IPS-15b (cell line): ENCODE data around the gene SUSD1.
"Not testable (repeated sequence)": the region's sequence is repeated elsewhere in the genome, so short reads cannot be mapped to it uniquely, and the experiment has no call there.

Source experiments
- H3K27me3 ChIP-seq: one replicate; pipeline ENCODE4 v1.6.1; 2013; ENCODE audit warnings: low read length; ENCODE audit not compliant: control insufficient read depth, insufficient read depth
- H3K36me3 ChIP-seq: one replicate; pipeline ENCODE4 v1.6.1; 2013; ENCODE audit warnings: low read length; ENCODE audit not compliant: control insufficient read depth, insufficient read depth
- H3K4me1 ChIP-seq: one replicate; pipeline ENCODE4 v1.6.1; 2013; ENCODE audit warnings: mild to moderate bottlenecking, low read length; ENCODE audit not compliant: control insufficient read depth, insufficient read depth
- H3K4me3 ChIP-seq: one replicate; pipeline ENCODE4 v1.5.1; 2013; ENCODE audit warnings: low read depth, low read length
- H3K9ac ChIP-seq: one replicate; pipeline ENCODE4 v1.6.1; 2013; ENCODE audit warnings: low read depth, mild to moderate bottlenecking, low read length
- H3K9me3 ChIP-seq: one replicate; pipeline ENCODE4 v1.6.1; 2013; ENCODE audit warnings: mild to moderate bottlenecking, low read length; ENCODE audit not compliant: control insufficient read depth, insufficient read depth

The SUSD1 gene

DNA sequence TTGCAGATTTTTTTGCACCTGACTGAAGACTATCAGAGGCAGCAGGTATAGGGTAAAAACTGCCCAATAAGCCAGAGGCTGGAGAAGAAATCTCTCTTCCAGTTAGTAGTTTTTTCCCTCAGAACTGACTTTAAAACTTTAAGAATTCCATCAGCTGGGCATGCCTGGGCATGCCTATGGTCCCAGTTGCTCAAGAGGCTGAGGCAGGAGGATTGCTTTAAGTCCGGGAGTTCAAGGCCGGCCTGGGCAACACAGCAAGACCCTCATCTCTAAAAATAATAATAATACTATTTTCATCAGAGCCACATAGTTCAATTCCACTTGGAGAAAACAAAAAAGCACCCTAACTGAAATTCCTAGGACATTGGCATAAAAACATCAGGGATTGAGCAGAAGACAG, 30.3 kb downstream of the SUSD1 start:
- no peaks in the 10 kb centered on the region for H3K27me3 ChIP-seq
- no peaks in the 10 kb centered on the region for H3K4me1 ChIP-seq
- H3K36me3 ChIP-seq, result no peaks in the 10 kb centered on the region
- H3K9me3 ChIP-seq, result no peaks in the 10 kb centered on the region
- no peak overlapping the region for H3K4me3 ChIP-seq
- no peak overlapping the region for H3K9ac ChIP-seq

DNA sequence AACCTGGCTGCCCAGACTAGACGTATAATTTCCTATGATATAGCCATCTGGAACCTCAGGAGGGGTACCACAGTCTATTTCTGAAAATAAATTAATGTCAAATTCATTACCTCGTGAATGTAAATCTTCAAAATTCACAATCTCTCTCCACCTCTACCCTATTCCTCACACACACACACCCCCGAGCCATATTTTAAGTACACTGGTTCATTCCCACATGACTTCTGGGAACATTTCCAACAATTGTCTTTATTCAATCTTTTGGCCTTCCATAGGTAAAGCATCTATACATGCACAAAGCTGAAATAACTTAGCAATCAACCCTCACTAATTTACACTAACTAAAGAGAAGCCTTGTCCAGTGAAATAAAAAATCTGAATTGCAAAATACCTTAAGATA, 32.7 kb downstream of the SUSD1 start:
- no peak overlapping the region for H3K9ac ChIP-seq
- no peaks in the 10 kb centered on the region for H3K27me3 ChIP-seq
- H3K4me3 ChIP-seq, result no peak overlapping the region
- H3K9me3 ChIP-seq, result no peaks in the 10 kb centered on the region
- no peaks in the 10 kb centered on the region for H3K36me3 ChIP-seq
- no peaks in the 10 kb centered on the region for H3K4me1 ChIP-seq

DNA sequence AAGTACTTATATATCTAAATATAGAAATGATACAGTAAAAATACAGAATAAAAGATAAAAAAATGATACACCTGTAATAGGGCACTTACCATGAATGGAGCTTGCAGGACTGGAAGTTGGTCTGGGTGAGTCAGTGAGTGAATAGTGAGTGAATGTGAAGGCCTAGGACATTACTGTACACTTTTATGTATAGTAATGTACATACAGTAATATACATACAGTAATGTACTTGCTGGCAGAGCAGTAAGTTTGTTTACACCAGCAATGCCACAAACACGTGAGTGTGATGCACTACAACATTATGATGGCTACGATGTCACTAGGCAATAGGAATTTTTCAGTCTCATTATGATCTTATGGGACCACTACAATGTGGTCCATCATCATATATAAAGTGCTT, 34.2 kb downstream of the SUSD1 start:
- no peaks in the 10 kb centered on the region for H3K36me3 ChIP-seq
- no peaks in the 10 kb centered on the region for H3K9me3 ChIP-seq
- H3K9ac ChIP-seq, result no peak overlapping the region

DNA sequence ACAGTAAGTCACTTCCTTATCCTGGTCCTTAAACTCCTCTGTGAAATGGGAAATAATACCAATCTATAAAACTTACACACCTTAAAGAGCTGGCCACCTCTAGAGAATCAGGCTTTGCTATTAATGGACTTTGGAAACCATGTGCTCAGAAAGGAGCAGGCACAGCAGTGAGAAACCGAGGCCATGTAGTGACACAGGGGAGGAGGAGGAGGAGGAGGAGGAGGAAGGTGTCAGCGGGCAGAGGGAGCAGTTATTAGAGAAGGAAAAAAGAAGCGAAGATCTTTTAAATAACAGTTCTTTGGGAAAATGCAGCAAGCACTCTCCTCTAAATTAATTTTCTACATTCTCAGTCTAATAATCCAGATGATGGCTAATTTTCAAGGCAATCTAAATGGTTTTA, 38.0 kb downstream of the SUSD1 start:
- no peak overlapping the region for H3K4me3 ChIP-seq
- no peak overlapping the region for H3K9ac ChIP-seq
- no peaks in the 10 kb centered on the region for H3K9me3 ChIP-seq
- H3K4me1 ChIP-seq, result no peaks in the 10 kb centered on the region
- no peaks in the 10 kb centered on the region for H3K36me3 ChIP-seq
- H3K27me3 ChIP-seq, result no peaks in the 10 kb centered on the region

More for the DNA sequence above, 34.2 kb downstream of the SUSD1 start:
- Histone ChIP-seq H3K4me3 (no peak overlapping the region), H3K4me1 (no peaks in the 10 kb centered on the region), H3K27me3 (no peaks in the 10 kb centered on the region)

DNA sequence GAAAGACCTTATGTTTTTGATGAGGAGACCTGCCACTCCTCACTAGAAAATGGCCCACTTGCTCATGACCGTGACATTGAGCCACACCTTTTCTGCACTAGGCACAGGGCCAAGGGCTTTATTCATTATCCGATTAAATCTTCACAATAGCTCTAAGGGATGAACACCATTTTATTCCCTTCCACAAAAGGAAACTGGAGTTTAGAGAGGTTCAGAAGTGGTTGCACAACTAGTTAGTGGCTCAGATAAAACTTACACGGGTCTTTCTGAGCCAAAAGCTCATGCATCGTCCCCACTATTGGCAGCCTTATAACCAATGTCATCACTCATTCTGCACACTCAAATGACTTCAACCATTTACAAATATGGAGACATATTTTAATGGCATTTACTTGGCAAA, 39.4 kb downstream of the SUSD1 start:
- H3K9ac ChIP-seq, result no peak overlapping the region
- no peak overlapping the region for H3K4me3 ChIP-seq
- H3K9me3 ChIP-seq, result no peaks in the 10 kb centered on the region
- no peaks in the 10 kb centered on the region for H3K36me3 ChIP-seq
- H3K27me3 ChIP-seq, result no peaks in the 10 kb centered on the region
- H3K4me1 ChIP-seq, result peaks cover 3% of the 10 kb centered on the region

DNA sequence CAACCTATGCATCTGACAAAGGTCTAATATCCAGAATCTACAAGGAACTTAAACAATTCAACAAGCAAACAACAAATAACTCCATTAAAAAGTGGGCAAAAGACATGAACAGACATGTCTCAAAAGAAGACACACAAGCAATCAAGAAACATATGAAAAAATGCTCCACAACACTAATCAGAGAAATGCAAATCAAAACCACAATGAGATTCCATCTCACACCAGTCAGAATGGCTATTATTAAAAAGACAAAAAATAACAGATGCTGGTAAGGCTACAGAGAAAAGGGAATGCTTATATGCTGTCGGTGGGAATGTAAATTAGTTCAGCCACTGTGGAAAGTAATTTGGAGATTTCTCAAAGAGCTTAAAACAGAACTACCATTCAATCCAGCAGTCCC, 41.3 kb downstream of the SUSD1 start:
- H3K9me3 ChIP-seq, H3K9ac ChIP-seq, H3K4me3 ChIP-seq, H3K4me1 ChIP-seq, H3K36me3 ChIP-seq, H3K27me3 ChIP-seq: not testable (repeated sequence)

DNA sequence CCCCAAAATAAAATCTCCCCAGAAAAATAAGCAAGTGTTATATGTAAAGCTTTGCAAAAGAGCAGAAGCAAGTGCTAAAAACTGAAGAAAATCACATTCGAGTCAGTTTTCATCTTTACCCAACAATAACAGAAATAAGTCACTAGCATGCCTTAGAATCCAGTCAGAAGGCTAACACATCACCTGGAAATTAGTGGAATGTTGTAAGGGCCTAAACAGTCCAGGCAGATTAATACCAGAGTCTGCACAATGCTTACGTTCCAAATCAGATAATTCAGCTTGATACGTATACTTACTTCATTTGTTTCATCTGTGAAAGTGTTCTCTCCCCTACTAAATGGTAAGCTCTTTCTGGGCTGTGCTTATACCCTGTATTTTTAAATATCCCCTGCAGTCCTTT, 42.7 kb downstream of the SUSD1 start:
- Histone ChIP-seq H3K9ac (no peak overlapping the region), H3K4me3 (no peak overlapping the region), H3K36me3 (no peaks in the 10 kb centered on the region), H3K4me1 (peaks cover 3% of the 10 kb centered on the region), H3K27me3 (no peaks in the 10 kb centered on the region), H3K9me3 (no peaks in the 10 kb centered on the region)

DNA sequence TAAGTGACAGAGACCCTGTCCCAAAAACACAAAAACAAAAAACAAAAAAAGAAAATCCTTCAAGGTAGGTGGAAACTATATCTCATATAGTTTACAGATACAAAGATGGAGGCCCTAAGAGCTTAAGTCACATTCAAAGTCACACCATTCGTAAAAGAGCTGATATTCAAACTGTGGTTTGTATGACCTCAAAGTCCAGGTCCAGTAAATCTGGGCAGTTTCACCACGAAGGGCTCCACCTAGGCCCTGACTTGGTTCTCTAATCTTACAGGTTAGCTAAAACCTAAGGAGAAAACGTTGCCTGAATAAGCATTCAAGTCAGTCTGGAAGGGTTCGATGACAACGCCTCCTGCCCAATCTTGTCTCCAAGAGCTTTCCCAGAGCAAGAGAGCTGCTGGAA, 44.1 kb downstream of the SUSD1 start:
- no peaks in the 10 kb centered on the region for H3K9me3 ChIP-seq
- no peaks in the 10 kb centered on the region for H3K27me3 ChIP-seq
- H3K9ac ChIP-seq, result no peak overlapping the region
- H3K4me3 ChIP-seq, result no peak overlapping the region
- H3K4me1 ChIP-seq, result peaks cover 3% of the 10 kb centered on the region
- no peaks in the 10 kb centered on the region for H3K36me3 ChIP-seq

DNA sequence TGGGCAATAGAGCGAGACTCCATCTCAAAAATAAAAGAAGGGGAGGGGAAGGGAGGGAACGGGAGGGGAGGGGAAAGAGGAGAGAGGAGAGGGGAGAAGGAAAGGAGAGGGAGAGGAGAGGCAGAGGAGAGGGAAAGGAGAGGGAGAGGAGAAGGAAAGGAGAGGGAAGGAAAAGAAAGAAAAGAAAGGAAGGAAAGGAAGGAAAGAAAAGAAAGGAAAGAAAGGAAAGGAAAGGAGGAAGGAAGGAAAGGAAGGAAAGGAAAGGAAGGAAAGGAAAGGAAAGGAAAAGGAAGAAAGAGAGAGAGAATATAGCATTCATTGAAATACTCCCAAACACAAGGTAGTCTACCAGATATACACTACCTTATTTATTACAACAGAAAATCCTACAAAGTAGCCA, 44.8 kb downstream of the SUSD1 start:
- no peak overlapping the region for H3K9ac ChIP-seq
- peaks cover 3% of the 10 kb centered on the region for H3K4me1 ChIP-seq
- H3K27me3 ChIP-seq, result no peaks in the 10 kb centered on the region

DNA sequence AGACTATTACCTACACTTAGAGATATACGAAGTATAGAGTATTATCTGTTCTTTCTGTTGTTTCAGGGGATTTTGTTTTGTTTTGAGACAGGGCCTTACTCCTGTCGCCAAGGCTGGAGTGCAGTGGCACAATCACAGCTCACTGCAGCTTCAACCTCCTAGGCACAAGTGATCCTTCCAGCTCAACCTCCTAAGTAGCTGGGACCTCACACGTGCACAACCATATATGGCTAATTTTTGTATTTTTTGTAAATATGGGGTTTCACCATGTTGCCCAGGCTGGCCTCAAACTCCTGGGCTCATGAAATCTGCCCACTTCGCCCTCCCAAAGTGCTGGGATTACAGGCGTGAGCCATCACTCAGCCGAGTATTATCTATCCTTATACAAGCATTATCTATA, 45.9 kb downstream of the SUSD1 start:
- Histone ChIP-seq H3K27me3 (no peaks in the 10 kb centered on the region), H3K4me1 (peaks cover 3% of the 10 kb centered on the region), H3K36me3 (no peaks in the 10 kb centered on the region), H3K9me3 (no peaks in the 10 kb centered on the region), H3K4me3 (no peak overlapping the region), H3K9ac (no peak overlapping the region)

More for the DNA sequence above, 44.8 kb downstream of the SUSD1 start:
- Histone ChIP-seq H3K4me3 (no peak overlapping the region), H3K9me3 (no peaks in the 10 kb centered on the region), H3K36me3 (no peaks in the 10 kb centered on the region)

DNA sequence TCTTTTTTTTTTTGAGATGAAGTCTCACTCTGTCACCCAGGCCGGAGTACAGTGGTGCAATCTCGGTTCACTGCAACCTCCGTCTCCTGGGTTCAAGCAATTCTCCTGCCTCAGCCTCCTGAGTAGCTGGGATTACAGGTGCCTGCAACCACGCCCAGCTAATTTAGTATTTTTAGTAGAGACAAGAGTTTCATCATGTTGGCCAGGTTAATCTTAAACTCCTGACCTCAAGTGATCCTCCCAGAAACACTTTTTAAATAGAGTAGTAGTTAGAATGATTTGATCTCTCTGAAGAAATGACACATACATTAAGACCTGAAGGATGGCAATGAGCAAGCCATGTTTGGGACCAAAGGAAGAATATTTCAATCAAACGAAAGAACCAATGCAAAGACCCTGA, 46.7 kb downstream of the SUSD1 start:
- H3K4me3 ChIP-seq, H3K4me1 ChIP-seq: not testable (repeated sequence)

DNA sequence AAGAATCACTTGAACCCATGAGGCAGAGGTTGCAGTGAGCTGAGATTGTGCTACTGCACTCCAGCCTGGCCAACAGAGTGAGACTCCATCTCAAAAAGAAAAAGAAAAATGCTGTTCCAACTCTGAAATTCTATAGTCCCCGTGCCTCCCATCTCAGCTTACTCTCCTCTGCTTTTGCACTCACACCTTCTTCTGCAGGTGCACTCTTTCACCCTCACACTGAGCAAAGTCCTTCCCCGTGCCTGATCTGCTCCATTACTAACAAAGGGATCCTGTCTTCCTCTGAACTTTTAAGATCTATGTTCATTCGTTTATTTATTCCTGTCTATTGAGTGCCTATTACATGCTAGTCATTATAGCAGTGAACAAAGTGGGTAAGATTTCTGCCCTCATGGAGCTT, 47.8 kb downstream of the SUSD1 start:
- no peak overlapping the region for H3K4me3 ChIP-seq
- H3K9ac ChIP-seq, result no peak overlapping the region
- no peaks in the 10 kb centered on the region for H3K9me3 ChIP-seq
- peaks cover 3% of the 10 kb centered on the region for H3K4me1 ChIP-seq
- no peaks in the 10 kb centered on the region for H3K27me3 ChIP-seq
- no peaks in the 10 kb centered on the region for H3K36me3 ChIP-seq

More for the DNA sequence above, 46.7 kb downstream of the SUSD1 start:
- H3K36me3 ChIP-seq, H3K9me3 ChIP-seq, H3K9ac ChIP-seq, H3K27me3 ChIP-seq: not testable (repeated sequence)

DNA sequence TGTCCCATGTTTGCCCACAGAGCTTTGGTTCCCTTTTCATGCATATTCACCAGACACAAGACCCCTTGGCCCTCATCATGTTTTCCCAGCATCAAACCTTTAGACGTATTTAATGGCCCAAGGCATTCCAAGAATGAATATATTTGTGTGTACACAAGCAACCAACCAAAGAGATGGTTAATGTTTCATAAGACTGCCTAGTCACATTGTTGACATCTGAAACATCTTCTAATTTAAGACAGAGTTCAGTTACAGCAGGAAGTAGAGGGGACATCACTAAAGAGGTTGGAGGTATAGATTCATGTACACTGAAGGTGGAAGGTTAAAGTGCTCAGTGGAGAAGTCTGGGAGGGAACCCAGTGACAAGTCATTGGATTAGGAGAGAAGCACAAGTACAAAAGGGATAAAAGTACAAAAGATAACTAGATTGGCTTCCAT, 49.1 kb downstream of the SUSD1 start:
- Histone ChIP-seq H3K9ac (no peak overlapping the region), H3K9me3 (no peaks in the 10 kb centered on the region), H3K4me3 (no peak overlapping the region), H3K36me3 (no peaks in the 10 kb centered on the region), H3K4me1 (peaks cover 3% of the 10 kb centered on the region), H3K27me3 (no peaks in the 10 kb centered on the region)
